Measurements from ENCODE around the gene TUBB4A.

TUBB4A gene

GRCh38 chr19:6528544-6529121 lies 26.5 kb upstream of the TUBB4A start:
- peaks cover 47% of the 10 kb centered on the region for H3K27me3 Mint-ChIP-seq (ENCODE audit: low read depth)
- H3K27ac Mint-ChIP-seq, result no peak overlapping the region
- peak overlapping the region in 1 of 3 experiments; percentile 39 for H3K4me3 Mint-ChIP-seq
- peaks cover 4% of the 10 kb centered on the region for H3K9me3 Mint-ChIP-seq
- no peaks in the 10 kb centered on the region for H3K36me3 Mint-ChIP-seq (ENCODE audit: low read depth)
- H3K4me1 Mint-ChIP-seq, result peaks cover 25% of the 10 kb centered on the region
- TF ChIP-seq CTCF (IDR thresholded peaks at IDR 0.05; ENCODE audit: unreplicated experiment in 3 of 3), result no peak

- no peak for TF ChIP-seq CTCF (IDR thresholded peaks at IDR 0.05; ENCODE audit: unreplicated experiment in 3 of 3)
- Mint-ChIP-seq H3K4me1 (peaks cover 25% of the 10 kb centered on the region), H3K27me3 (ENCODE audit: low read depth) (peaks cover 43% of the 10 kb centered on the region), H3K9me3 (peaks cover 4% of the 10 kb centered on the region), H3K27ac (no peak overlapping the region), H3K4me3 (peak overlapping the region in 2 of 3 experiments; percentile 1 to 39), H3K36me3 (ENCODE audit: low read depth) (no peaks in the 10 kb centered on the region)
These were observed 25.9 kb upstream of the TUBB4A start for GRCh38 chr19:6527893-6528543.

- H3K27ac Mint-ChIP-seq, result no peak overlapping the region
- TF ChIP-seq CTCF (IDR thresholded peaks at IDR 0.05; ENCODE audit: unreplicated experiment in 3 of 3), result no peak
- no peaks in the 10 kb centered on the region for H3K36me3 Mint-ChIP-seq (ENCODE audit: low read depth)
These were observed 22.2 kb upstream of the TUBB4A start for GRCh38 chr19:6524311-6524710.

GRCh38 chr19:6522712-6523111 lies 20.6 kb upstream of the TUBB4A start:
- H3K27me3 Mint-ChIP-seq (ENCODE audit: low read depth), result peaks cover 14% of the 10 kb centered on the region
- H3K4me1 Mint-ChIP-seq, result peaks cover 7% of the 10 kb centered on the region
- no peak for TF ChIP-seq CTCF (IDR thresholded peaks at IDR 0.05; ENCODE audit: unreplicated experiment in 3 of 3)
- H3K27ac Mint-ChIP-seq, result no peak overlapping the region
- H3K4me3 Mint-ChIP-seq, result no peak overlapping the region
- no peaks in the 10 kb centered on the region for H3K36me3 Mint-ChIP-seq (ENCODE audit: low read depth)
- H3K9me3 Mint-ChIP-seq, result no peaks in the 10 kb centered on the region

More at GRCh38 chr19:6524311-6524710, 22.2 kb upstream of the TUBB4A start:
- Mint-ChIP-seq H3K4me3 (no peak overlapping the region), H3K9me3 (no peaks in the 10 kb centered on the region), H3K4me1 (peaks cover 2% of the 10 kb centered on the region), H3K27me3 (ENCODE audit: low read depth) (peaks cover 13% of the 10 kb centered on the region)

- Mint-ChIP-seq H3K4me3 (no peak overlapping the region), H3K36me3 (ENCODE audit: low read depth) (no peaks in the 10 kb centered on the region), H3K27ac (no peak overlapping the region), H3K9me3 (no peaks in the 10 kb centered on the region), H3K27me3 (ENCODE audit: low read depth) (peaks cover 19% of the 10 kb centered on the region), H3K4me1 (peaks cover 12% of the 10 kb centered on the region)
- TF ChIP-seq CTCF (IDR thresholded peaks at IDR 0.05; ENCODE audit: unreplicated experiment in 3 of 3), result no peak
These were observed 19.9 kb upstream of the TUBB4A start for GRCh38 chr19:6521718-6522646.
